ENCODE data around the gene AFAP1. TPM values are rescaled to one million over a fixed set of nuclear protein-coding genes. Genes with fewer than 3 reads are reported as not detected.

The AFAP1 gene
- total RNA-seq, 4 donors from 2014 or later: 8.2 to 55.0 (median 28.9) TPM

DNA sequence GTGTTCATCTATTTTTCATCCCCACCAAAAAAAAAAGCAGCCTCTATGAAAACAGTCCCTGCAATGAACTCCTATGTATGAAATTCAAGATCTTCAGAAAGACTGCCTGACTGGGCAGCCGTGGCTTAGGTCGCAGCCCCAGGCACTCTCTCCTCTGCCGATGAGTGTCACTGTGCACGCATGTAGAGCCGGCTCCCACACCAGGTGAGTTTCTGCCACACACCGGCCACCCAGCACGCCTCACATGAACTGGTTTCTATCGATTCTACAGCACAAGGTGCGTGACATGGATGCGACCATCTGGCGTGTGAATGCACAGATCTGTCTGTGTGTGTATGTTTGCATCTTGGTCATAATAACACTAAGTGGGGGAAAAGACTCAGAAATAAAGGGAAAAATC, 140.4 kb downstream of the AFAP1 start:
- no peak for DNase-seq
- intact Hi-C loops (cut with DNase I; ENCODE audit: low total_unique reads): no loop called here
- no peak overlapping the region for H3K4me3 ChIP-seq
- TF ChIP-seq POLR2A (IDR thresholded peaks at IDR 0.05): no peak
- no peaks in the 10 kb centered on the region for H3K36me3 ChIP-seq
- no peaks in the 10 kb centered on the region for H3K27me3 ChIP-seq
- no peaks in the 10 kb centered on the region for H3K4me1 ChIP-seq
- no peak overlapping the region for H3K27ac ChIP-seq
- no peaks in the 10 kb centered on the region for H3K9me3 ChIP-seq

DNA sequence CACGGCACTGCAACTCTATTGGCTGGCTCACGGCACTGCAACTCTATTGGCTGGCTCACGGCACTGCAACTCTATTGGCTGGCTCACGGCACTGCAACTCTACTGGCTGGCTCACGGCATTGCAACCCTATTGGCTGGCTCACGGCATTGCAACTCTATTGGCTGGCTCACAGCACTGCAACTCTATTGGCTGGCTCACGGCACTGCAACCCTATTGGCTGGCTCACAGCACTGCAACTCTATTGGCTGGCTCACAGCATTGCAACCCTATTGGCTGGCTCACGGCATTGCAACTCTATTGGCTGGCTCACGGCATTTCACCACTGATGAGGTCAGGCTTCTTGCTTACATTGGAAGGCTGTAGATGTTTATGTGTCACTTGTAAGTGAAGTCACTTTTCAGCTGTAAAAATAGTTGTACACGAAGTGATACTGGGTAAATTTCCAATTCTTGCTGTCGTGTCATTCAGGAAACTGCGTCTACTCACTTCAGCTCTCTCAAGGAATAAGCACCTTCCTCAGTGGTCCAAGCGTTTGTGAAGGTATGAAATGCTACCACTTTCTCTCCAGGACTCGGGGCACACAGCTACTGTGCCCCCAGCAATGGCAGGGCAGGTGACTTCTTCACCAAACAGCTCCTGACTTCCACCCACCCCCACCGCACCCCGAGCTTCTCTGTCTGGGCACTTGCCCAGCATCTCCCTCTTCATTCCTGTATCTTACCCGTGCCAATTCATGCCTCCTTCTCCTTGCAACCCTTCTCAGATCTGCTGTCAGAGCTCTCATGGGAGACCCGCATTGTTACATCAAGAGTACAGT, 141.3 kb downstream of the AFAP1 start:
- TF ChIP-seq, protein P1, sequence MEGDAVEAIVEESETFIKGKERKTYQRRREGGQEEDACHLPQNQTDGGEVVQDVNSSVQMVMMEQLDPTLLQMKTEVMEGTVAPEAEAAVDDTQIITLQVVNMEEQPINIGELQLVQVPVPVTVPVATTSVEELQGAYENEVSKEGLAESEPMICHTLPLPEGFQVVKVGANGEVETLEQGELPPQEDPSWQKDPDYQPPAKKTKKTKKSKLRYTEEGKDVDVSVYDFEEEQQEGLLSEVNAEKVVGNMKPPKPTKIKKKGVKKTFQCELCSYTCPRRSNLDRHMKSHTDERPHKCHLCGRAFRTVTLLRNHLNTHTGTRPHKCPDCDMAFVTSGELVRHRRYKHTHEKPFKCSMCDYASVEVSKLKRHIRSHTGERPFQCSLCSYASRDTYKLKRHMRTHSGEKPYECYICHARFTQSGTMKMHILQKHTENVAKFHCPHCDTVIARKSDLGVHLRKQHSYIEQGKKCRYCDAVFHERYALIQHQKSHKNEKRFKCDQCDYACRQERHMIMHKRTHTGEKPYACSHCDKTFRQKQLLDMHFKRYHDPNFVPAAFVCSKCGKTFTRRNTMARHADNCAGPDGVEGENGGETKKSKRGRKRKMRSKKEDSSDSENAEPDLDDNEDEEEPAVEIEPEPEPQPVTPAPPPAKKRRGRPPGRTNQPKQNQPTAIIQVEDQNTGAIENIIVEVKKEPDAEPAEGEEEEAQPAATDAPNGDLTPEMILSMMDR (IDR thresholded peaks at IDR 0.05): no peak
- no peak for TF ChIP-seq POLR2A (IDR thresholded peaks at IDR 0.05)
- no peak overlapping the region for H3K4me3 ChIP-seq

DNA sequence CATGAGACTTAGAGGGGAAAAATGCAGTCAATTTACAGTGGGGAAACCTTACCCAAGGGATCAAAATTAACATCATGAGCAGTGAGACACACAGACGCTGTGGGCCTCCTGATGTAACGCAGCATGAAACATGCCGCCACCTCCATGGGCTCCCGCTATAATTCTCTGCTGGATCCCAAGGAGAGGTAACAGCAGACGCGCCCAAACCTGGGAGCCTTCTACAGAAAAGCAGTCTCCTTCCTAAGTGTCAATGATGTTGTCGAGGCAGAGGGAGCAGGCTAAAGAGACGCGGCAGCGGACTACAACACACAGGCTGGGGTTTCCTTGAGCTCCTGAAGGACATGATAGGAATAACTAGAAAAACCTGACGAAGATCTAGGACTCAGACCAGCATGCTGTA, 142.3 kb downstream of the AFAP1 start:
- Histone ChIP-seq H3K4me1 (no peaks in the 10 kb centered on the region), H3K9me3 (no peaks in the 10 kb centered on the region), H3K36me3 (no peaks in the 10 kb centered on the region), H3K27me3 (no peaks in the 10 kb centered on the region), H3K4me3 (no peak overlapping the region), H3K27ac (no peak overlapping the region)
- no peak for DNase-seq
- TF ChIP-seq POLR2A (IDR thresholded peaks at IDR 0.05): no peak
- TF ChIP-seq, protein P1 (IDR thresholded peaks at IDR 0.05): no peak
- intact Hi-C loops (cut with DNase I; ENCODE audit: low total_unique reads): no loop called here

More for the DNA sequence above, 141.3 kb downstream of the AFAP1 start:
- H3K4me1 ChIP-seq: no peaks in the 10 kb centered on the region
- H3K9me3 ChIP-seq: no peaks in the 10 kb centered on the region
- H3K27ac ChIP-seq: no peak overlapping the region
- H3K36me3 ChIP-seq: no peaks in the 10 kb centered on the region
- intact Hi-C loops (cut with DNase I; ENCODE audit: low total_unique reads): no loop called here
- no peak for DNase-seq
- H3K27me3 ChIP-seq: no peaks in the 10 kb centered on the region

DNA sequence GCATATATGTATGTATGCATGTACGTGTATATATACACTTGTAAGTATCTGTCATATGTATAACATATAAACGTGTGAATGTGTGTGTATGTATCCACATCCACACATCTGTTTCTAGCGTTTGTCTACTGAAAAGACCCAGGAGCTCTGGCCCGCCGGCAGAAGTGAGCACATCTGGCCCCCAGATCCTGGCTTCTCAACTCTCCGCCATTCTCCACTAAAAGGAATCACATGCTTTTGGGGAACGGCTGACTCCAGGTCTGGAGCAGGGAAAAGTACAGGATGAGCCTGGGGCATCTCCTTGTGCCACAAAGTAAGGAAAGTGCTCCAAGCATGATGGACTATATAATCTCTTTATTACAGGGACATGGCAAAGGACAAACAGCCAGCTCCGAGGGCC, 143.7 kb downstream of the AFAP1 start:
- Histone ChIP-seq H3K27me3 (no peaks in the 10 kb centered on the region), H3K9me3 (no peaks in the 10 kb centered on the region), H3K27ac (no peak overlapping the region), H3K4me3 (no peak overlapping the region), H3K36me3 (no peaks in the 10 kb centered on the region), H3K4me1 (no peaks in the 10 kb centered on the region)
- no peak for DNase-seq
- intact Hi-C loops (cut with DNase I; ENCODE audit: low total_unique reads): no loop called here
- TF ChIP-seq, protein P1 (IDR thresholded peaks at IDR 0.05): no peak
- TF ChIP-seq POLR2A (IDR thresholded peaks at IDR 0.05): no peak

DNA sequence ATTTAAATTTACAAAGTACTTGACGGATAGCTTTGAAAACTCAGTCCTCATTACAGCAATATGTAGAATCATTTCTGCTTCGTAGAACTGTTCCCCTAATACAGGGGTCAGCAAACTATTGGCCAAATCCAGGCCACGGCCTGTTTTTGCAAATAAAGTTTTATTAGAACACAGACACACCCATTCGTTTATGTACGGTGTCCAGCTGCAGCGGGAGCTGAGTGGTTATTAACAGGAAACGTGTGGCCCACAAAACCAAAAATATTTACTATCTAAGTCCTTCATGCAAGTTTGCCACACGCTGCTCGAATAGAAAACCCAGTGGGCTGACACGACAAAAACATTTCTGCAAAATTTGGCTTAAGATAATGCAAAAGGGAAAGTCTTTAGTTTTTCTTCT, 146.5 kb downstream of the AFAP1 start:
- H3K27ac ChIP-seq: no peak overlapping the region
- no peaks in the 10 kb centered on the region for H3K9me3 ChIP-seq
- intact Hi-C loops (cut with DNase I; ENCODE audit: low total_unique reads): no loop called here
- no peaks in the 10 kb centered on the region for H3K4me1 ChIP-seq
- H3K27me3 ChIP-seq: no peaks in the 10 kb centered on the region
- no peak overlapping the region for H3K4me3 ChIP-seq
- no peak for DNase-seq
- TF ChIP-seq POLR2A (IDR thresholded peaks at IDR 0.05): no peak
- TF ChIP-seq, protein P1 (IDR thresholded peaks at IDR 0.05): no peak
- H3K36me3 ChIP-seq: no peaks in the 10 kb centered on the region

Data from uterus (tissue), 4 donors.